Measurements from ENCODE around the gene KIAA0513. TPM values are rescaled to one million over a fixed set of nuclear protein-coding genes. Genes with fewer than 3 reads are reported as not detected.

Gene KIAA0513
- total RNA-seq, 1 experiment from 2014 or later, result 8.7 TPM

GRCh38 chr16:85002608-85003007 lies 25.0 kb upstream of the KIAA0513 start:
- intact Hi-C loops (cut with micrococcal nuclease; ENCODE audit: unreplicated experiment), result no loop called here
- ChIA-PET POLR2A (no interaction called here), CTCF (no interaction called here)
- H3K9me3 ChIP-seq (ENCODE audit: control insufficient read depth, insufficient read depth, low read depth, low read length), result no peaks in the 10 kb centered on the region
- H3K36me3 ChIP-seq (ENCODE audit: control insufficient read depth, insufficient read depth, low read length), result 0 out of 2 replicates have a peak, but pooled peaks cover 3% of the 10 kb centered on the region
- in situ Hi-C loops (cut with HindIII; ENCODE audit: low pct_unique_long_range_greater_than_20kb, low sequenced_read_pairs), result no loop called here
- TF ChIP-seq POLR2AphosphoS5 (IDR thresholded peaks at IDR 0.05; ENCODE audit: low read depth, low read length) (no peak), CTCF (IDR thresholded peaks at IDR 0.05) (no peak), TCF7L2 (IDR thresholded peaks at IDR 0.05; ENCODE audit: low read depth, low read length) (no peak), REST (IDR thresholded peaks at IDR 0.05; ENCODE audit: insufficient read depth in 1 of 2, low read depth in 2 of 2, low read length in 1 of 2) (no peak), SIN3A (IDR thresholded peaks at IDR 0.05; ENCODE audit: borderline replicate concordance, insufficient read depth, low read depth, low read length) (no peak)
- H3K4me1 ChIP-seq (ENCODE audit: control insufficient read depth, insufficient read depth, low read length), result peaks cover 80% of the 10 kb centered on the region
- peak overlapping the region; percentile 97 for H3K27ac ChIP-seq (ENCODE audit: low read length)
- DNase-seq (ENCODE audit: low read depth, low spot score) (no peak), ATAC-seq (peak; percentile 56)
- peak overlapping the region; percentile 33 to 59 for H3K4me3 ChIP-seq (ENCODE audit: low read depth in 2 of 2, low read length in 2 of 2)
- no TSS peak for BruUV-seq (replicated peaks)
- H3K27me3 ChIP-seq (ENCODE audit: control insufficient read depth, insufficient read depth, low read length), result no peaks in the 10 kb centered on the region

- Histone ChIP-seq H3K9me3 (ENCODE audit: control insufficient read depth, insufficient read depth, low read depth, low read length) (no peaks in the 10 kb centered on the region), H3K4me3 (ENCODE audit: low read depth in 2 of 2, low read length in 2 of 2) (peak overlapping the region; percentile 33 to 59), H3K27me3 (ENCODE audit: control insufficient read depth, insufficient read depth, low read length) (no peaks in the 10 kb centered on the region), H3K27ac (ENCODE audit: low read length) (peak overlapping the region; percentile 97), H3K36me3 (ENCODE audit: control insufficient read depth, insufficient read depth, low read length) (0 out of 2 replicates have a peak, but pooled peaks cover 3% of the 10 kb centered on the region), H3K4me1 (ENCODE audit: control insufficient read depth, insufficient read depth, low read length) (peaks cover 84% of the 10 kb centered on the region)
- ATAC-seq (peak; percentile 23), DNase-seq (ENCODE audit: low read depth, low spot score) (no peak)
- in situ Hi-C loops (cut with HindIII; ENCODE audit: low pct_unique_long_range_greater_than_20kb, low sequenced_read_pairs), result no loop called here
- ChIA-PET CTCF (no interaction called here), POLR2A (no interaction called here)
- no peak for TF ChIP-seq TCF7L2 (IDR thresholded peaks at IDR 0.05; ENCODE audit: low read depth, low read length)
- no peak for TF ChIP-seq POLR2AphosphoS5 (IDR thresholded peaks at IDR 0.05; ENCODE audit: low read depth, low read length)
- TF ChIP-seq CTCF (IDR thresholded peaks at IDR 0.05), result no peak
- intact Hi-C loops (cut with micrococcal nuclease; ENCODE audit: unreplicated experiment), result no loop called here
- no TSS peak for BruUV-seq (replicated peaks)
These were observed 24.5 kb upstream of the KIAA0513 start for GRCh38 chr16:85003076-85003475.
